HG03060 (cell line): Measurements from ENCODE around the gene ZNF778.

Experiments used
- ATAC-seq: cut with Tn5 transposase; IDR thresholded peaks from one replicate; pipeline ENCODE4 v1.9.1; 2021; ENCODE audit warnings: low read depth, moderate number of reproducible peaks; ENCODE audit not compliant: unreplicated experiment

Gene ZNF778

GRCh38 chr16:89192956-89193575 is 24.4 kb upstream of the ZNF778 start:
- ATAC-seq, result no peak

- no peak for ATAC-seq
These were observed 23.8 kb upstream of the ZNF778 start for GRCh38 chr16:89193576-89194293.

DNA sequence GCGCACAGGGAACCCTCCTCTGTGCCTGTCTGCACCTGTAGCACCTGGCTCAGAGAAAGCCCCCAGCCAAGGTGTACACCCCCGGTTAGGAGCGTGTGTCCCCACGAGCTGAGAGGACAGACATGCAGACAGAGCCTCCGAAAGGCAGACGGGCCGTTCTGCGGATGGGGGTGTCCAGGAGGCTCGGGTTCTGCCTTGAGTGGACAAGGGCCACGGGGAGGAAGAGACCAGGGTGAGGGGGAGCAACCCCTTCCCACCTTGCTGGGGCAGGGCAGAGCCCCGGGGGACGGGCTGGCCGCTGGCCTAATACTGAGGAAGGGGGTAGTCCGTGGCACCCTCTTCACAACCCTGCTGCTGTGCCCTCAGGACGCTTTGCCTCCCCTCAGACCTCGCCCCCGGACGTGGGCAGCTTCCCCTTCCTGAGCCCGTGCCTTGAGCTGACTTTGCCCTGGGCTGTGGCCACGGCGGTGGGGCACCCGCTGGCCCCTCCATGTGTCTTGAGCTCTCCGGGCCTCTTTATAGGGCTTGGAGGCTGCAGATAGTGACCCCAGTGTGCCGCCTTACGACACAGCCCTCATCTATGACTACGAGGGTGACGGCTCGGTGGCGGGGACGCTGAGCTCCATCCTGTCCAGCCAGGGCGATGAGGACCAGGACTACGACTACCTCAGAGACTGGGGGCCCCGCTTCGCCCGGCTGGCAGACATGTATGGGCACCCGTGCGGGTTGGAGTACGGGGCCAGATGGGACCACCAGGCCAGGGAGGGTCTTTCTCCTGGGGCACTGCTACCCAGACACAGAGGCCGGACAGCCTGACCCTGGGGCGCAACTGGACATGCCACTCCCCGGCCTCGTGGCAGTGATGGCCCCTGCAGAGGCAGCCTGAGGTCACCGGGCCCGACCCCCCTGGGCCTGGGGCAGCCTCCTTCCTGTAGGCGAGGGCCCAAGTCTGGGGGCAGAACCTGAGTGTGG is 22.9 kb upstream of the ZNF778 start:
- ATAC-seq, result no peak

DNA sequence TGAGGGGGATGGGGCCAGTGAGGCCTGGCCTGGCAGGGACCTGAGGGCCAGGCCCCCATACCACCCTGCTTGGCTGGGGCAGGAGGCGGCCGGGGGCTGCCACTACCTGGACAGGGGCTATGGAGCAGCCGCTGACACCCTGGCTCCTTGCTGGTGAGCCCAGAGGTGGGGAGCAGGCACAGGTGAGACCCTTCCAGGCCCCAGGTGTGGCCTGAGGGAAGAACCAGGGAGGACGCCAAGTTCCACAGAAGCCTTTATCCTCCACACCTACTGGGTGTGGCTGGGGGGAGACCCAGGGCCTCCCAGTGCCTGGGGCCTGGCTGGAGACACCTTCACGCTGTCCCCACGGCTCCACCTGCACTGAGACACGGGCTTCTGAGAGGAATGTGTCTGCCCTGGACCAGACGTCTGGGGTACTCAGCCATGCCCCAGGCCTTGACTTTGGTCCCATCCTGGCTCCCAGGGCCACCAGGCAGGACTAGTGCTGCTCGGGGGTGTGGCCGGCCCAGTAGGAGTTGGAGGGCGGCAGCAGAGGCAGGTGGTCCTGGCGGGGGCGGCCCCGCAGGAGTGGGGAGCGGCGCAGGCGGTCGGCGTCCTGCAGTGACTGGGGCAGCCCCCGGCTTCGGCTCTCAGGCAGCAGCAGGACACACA is 21.9 kb upstream of the ZNF778 start:
- no peak for ATAC-seq

GRCh38 chr16:89197033-89197632 is 20.4 kb upstream of the ZNF778 start:
- no peak for ATAC-seq

DNA sequence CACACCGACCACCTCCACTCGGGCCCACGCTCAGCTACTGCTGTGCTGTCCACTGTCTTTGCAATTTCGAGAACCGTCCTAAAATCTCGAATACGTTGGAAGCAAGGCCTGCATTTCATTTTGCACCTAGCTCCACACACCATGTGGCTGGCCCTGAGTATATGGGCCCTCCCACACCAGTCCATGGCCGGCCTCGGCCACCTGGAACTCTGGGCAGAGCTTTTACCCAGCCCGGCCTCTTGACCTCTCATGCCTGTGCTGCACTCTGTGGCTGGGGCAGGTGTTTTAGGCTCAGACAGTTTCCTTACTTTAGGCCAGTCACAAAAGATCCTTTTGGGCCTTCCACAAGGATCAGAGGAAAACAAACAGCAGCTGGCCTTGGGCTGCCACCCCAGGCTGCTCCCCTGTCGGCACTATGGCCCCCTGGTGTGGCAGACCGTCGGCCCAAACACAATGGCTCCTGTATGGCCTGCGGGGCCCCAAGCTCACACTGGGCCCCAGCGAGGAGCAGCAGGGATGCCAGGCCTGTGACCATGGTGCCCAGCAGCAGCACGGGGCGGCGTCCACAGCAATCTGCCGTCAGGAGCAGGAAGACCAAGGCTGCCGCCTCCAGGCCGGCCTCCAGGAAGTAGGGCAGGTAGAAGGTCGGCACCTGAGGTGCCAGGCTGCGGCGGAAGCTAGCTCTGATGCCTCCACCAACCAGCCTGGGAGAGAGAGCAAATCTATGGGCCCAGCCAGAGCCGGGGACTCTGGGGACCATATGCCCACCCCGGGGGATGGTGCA is 19.7 kb upstream of the ZNF778 start:
- ATAC-seq, result no peak

GRCh38 chr16:89198417-89199240 is 18.9 kb upstream of the ZNF778 start:
- no peak for ATAC-seq

- ATAC-seq, result no peak
These were observed 18.0 kb upstream of the ZNF778 start for GRCh38 chr16:89199241-89200123.

DNA sequence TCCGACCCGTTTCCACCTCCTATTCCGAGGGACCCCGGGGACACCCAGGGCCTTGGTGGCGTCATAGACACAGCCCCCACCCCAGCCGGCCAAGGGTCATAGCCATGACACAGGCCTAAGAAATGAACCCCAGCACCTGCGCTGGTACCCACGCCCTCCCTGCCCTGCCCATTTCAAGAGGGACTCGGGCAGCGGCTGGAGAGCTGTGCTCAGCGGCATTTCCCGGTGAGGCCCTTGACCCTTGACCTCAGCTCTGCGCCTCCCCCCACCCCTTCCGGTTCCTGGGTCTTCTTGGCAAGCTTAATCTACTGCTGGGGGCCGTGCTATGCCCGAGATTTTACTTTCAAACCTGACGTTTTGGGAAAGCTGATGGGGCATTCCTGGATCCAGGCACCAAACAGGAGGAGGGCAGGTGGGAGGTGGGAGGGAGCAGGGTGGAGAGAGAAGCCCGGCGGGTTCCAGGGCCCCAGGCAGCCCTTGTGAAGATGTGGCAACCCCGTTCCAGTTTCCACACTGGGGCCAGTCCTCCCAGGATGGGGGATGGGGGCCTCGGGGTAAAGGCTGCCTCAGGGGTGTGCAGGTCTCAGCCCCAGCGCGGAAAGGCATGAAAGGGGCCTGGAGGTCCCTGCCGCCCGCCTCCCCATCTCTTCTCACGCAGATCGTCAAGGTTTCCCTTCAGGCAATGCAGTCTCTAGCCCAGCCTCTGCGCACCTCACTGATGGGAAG is 17.2 kb upstream of the ZNF778 start, which contains the start of gene SLC22A31:
Gene SLC22A31 (minus strand): TSS at position 414 of the 726 bp plus-strand sequence. CDS start 36 bp downstream, at position 378.
- no peak for ATAC-seq

DNA sequence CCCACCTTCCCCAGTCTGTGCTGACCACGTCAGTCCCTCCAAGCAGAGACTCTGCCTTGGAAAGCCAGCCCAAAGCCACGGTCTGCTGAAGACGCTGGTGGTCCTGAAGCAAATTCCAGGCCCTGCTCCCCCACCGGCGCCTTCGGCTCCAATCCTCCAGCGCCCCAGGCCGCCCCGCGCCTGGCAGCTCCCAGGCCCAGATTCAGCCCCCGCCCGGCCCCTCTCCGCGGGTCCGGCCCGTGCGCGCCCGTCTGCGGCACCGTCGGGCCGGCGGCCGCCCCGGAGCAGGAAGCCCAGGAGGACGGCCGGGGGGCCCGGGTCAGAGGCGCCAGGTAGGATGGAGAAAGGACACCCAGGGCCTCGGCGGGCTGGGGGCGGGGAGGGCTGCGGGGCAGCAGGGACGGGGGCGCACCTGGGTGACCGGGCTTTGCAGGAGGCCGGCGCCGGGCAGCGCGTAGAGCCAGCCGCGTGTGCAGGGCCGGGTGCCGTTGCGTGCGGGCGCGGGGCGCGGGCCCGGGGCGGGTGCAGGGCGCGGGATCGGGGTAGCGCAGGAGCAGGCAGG is 16.6 kb upstream of the ZNF778 start:
- ATAC-seq, result no peak

GRCh38 chr16:89201439-89202377 is 15.8 kb upstream of the ZNF778 start:
- no peak for ATAC-seq

DNA sequence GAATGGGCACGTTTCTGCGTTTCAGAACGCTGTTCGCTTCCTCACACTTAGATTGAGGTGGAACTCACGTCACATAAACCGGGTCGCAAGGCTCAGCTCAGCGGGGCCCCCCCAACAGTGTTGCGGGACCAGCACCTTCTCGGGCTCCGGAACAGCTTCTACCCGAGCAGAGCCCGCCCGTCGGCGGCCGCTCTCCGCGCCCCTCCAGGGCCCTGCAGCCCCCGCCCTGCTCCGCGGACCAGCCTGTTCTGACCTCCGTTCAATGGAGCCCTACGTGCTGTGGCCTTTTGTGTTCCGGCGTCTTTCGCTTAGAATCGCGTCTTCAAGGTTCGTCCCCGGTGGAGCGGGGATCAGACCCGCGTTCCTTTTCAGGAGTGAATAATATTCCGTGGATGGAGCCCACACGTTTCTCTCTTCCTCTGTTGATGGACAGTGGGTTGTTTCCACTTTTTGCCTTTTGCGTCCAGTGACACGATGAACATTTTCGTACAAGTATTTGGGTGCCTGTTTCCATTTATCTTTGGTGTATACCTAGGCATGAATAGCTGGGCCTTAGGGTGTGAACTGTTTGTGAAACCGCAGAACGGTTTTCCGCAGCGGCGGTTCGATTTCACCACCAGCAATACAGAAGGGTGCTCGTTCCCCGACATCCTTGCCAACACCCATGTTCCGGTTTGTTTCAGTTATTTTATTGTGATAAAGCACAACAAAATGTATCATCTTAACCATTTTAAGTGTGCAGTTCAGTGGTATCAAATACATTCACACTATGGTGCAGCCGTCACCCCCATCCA is 14.9 kb upstream of the ZNF778 start:
- no peak for ATAC-seq

DNA sequence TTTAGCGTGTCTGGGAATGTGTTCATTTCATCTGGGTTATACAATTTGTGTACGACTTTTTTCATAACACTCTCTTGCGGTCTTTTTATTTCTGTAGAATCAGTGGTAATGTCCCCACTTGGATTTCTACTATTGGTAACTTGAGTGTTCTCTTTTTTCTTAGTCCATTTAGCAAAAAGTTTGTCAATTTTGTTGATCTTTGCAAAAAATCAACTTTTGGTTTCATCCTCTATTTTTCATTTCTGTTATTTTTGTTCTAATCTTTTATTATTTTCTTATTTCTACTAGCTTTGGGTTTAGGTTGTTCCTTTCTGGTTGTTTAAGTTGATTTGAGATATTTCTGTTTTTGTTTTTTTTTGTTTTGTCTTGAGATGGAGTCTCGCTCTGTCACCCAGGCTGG is 9.5 kb upstream of the ZNF778 start:
- ATAC-seq, result no peak

DNA sequence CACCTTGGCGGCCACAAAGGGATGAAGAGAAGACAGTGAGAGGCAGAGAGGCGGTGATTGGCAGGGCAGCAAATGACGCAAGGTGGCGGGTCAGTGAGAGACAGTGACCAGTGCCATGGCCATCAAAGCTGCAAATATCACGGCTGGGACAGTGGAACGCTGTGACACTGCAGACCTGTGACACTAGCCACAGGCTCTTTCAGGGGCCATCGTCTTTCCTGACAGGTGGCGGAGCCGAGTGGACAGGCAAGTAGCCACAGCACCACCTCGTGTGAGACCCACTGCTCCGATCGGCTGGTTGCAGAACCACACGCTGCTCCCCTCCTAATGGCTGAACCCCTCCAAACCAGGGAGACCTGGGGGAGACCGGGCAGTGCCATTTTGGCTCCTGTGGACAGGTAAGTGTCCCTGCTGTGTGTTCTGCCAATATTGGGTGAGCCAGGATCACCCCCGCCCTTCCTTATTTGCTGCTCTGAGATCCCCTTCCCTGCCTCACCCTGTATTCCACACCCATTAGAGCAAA is 7.9 kb upstream of the ZNF778 start:
- ATAC-seq, result no peak
